Naive thymus-derived CD4-positive, alpha-beta T cell (primary cell): Measurements from ENCODE around the gene SASH3. TPM values are rescaled to one million over a fixed set of nuclear protein-coding genes. Genes with fewer than 3 reads are reported as not detected.

Experiments
- ATAC-seq: fragments of 150-1000 bp; cut with Tn5 transposase; 2 replicates; pipeline ENCODE4 v1.10.0; 2021; ENCODE audit warnings: mild to moderate bottlenecking, moderate library complexity
- CTCF ChIA-PET: fragments of 350-600 bp; sonication (Branson Sonifier 250); formaldehyde crosslinking; loops from one replicate; lab custom pipeline; 2021; ENCODE audit warnings: antibody characterized with exemption; lab: Charles Lee
- POLR2A ChIA-PET: fragments of 350-600 bp; sonication (Branson Sonifier 250); formaldehyde crosslinking; loops from one replicate; lab custom pipeline; 2021; ENCODE audit warnings: antibody characterized with exemption, inconsistent platforms; lab: Charles Lee
- DNase-seq, 9 donors: peaks; one replicate each; pipeline versions ENCODE4 v3.0.0 to v3.0.0-alpha.2; 2020 to 2022; ENCODE audit warnings: mixed read lengths in 1 of 9
- H3K27ac ChIP-seq: one replicate; pipeline ENCODE4 v1.7.0; 2013; ENCODE audit warnings: mild to moderate bottlenecking, low read depth, low read length, moderate library complexity
- H3K27me3 ChIP-seq, 2 donors: one replicate each; pipeline ENCODE4 v1.7.0; 2013; ENCODE audit warnings: low read length in 2 of 2, mild to moderate bottlenecking in 2 of 2, moderate library complexity in 2 of 2; ENCODE audit not compliant: control insufficient read depth in 2 of 2, insufficient read depth in 2 of 2
- H3K36me3 ChIP-seq, 3 experiments: 1 replicate in 2 of 3; 2 replicates in 1 of 3; pipeline ENCODE4 v1.7.0; 2013; ENCODE audit warnings: low read length in 3 of 3, mild to moderate bottlenecking in 3 of 3, moderate library complexity in 1 of 3; ENCODE audit not compliant: insufficient read depth in 3 of 3, control insufficient read depth in 2 of 3
- H3K4me1 ChIP-seq, 2 donors: one replicate each; pipeline ENCODE4 v1.7.0; 2013; ENCODE audit warnings: low read length in 2 of 2, mild to moderate bottlenecking in 2 of 2, moderate library complexity in 1 of 2; ENCODE audit not compliant: control insufficient read depth in 2 of 2, insufficient read depth in 2 of 2
- H3K4me3 ChIP-seq: 2 replicates; pipeline ENCODE4 v1.7.0; 2013; ENCODE audit warnings: mild to moderate bottlenecking, low read length
- H3K9me3 ChIP-seq, 3 experiments: 1 replicate in 2 of 3; 2 replicates in 1 of 3; pipeline ENCODE4 v1.7.0; 2013; ENCODE audit warnings: low read length in 3 of 3; ENCODE audit not compliant: control insufficient read depth in 2 of 3
- H3K27ac Mint-ChIP-seq, 9 donors: one replicate each; pipeline ENCODE4 v1.8.0; 2020 to 2022; ENCODE audit warnings: mixed read lengths in 9 of 9, mild to moderate bottlenecking in 8 of 9, moderate library complexity in 5 of 9, inconsistent platforms in 2 of 9
- H3K27me3 Mint-ChIP-seq, 5 donors: one replicate each; pipeline ENCODE4 v1.8.0; 2021 to 2022; ENCODE audit warnings: mixed read lengths in 5 of 5, mild to moderate bottlenecking in 1 of 5
- H3K36me3 Mint-ChIP-seq, 5 donors: one replicate each; pipeline ENCODE4 v1.8.0; 2020 to 2022; ENCODE audit warnings: mixed read lengths in 5 of 5, mild to moderate bottlenecking in 3 of 5, inconsistent platforms in 1 of 5
- H3K4me1 Mint-ChIP-seq, 7 donors: one replicate each; pipeline ENCODE4 v1.8.0; 2020 to 2022; ENCODE audit warnings: mixed read lengths in 7 of 7, mild to moderate bottlenecking in 3 of 7, inconsistent platforms in 1 of 7
- H3K4me3 Mint-ChIP-seq, 10 donors: one replicate each; pipeline ENCODE4 v1.8.0; 2020 to 2022; ENCODE audit warnings: mild to moderate bottlenecking in 10 of 10, mixed read lengths in 10 of 10, moderate library complexity in 6 of 10, inconsistent platforms in 2 of 10
- H3K9me3 Mint-ChIP-seq, 11 donors: one replicate each; pipeline ENCODE4 v1.8.0; 2020 to 2022; ENCODE audit warnings: mixed read lengths in 11 of 11, mild to moderate bottlenecking in 4 of 11, inconsistent platforms in 1 of 11, moderate library complexity in 1 of 11
- intact Hi-C, 2 donors: fragments of 100-400 bp; cut with micrococcal nuclease; formaldehyde crosslinking; loops; one replicate each; pipeline ENCODE4 v1.15.1; 2023
- polyA plus RNA-seq, 2 donors: library from polyadenylated mRNA; unstranded; fragments of 300-500 nt; fragmentation: Illumina TruSeq; gene quantifications; one replicate each; pipeline ENCODE4 v1.2.3, GENCODE V29; 2021
- total RNA-seq, 6 experiments: library from RNA in 5 of 6; stranded (reverse) in 5 of 6; gene quantifications; 1 replicate in 5 of 6; 2 replicates in 1 of 6; pipeline ENCODE4 v1.2.3 and lab custom pipeline; 2021 to 2026

SASH3 gene
- total and polyA plus RNA-seq, 7 experiments from 2014 or later: 71.8 to 262 (median 156) TPM

GRCh38 chrX:129802863-129803262 lies 23.1 kb downstream of the SASH3 start:
- DNase-seq: no peak
- POLR2A ChIA-PET: no interaction called here
- no peak overlapping the region for H3K27ac ChIP-seq
- no peaks in the 10 kb centered on the region for H3K4me1 ChIP-seq
- H3K27me3 Mint-ChIP-seq: no peaks in the 10 kb centered on the region
- peaks cover 0 to 1% (median 0%) of the 10 kb centered on the region in 11 donors for H3K9me3 Mint-ChIP-seq
- H3K36me3 Mint-ChIP-seq: peaks cover 0 to 12% (median 7%) of the 10 kb centered on the region in 5 donors
- no peaks in the 10 kb centered on the region for H3K36me3 ChIP-seq
- ATAC-seq: no peak
- peaks cover 8 to 23% (median 14%) of the 10 kb centered on the region in 7 donors for H3K4me1 Mint-ChIP-seq
- CTCF ChIA-PET: no interaction called here
- intact Hi-C loops: no loop called here
- no peak overlapping the region for H3K4me3 ChIP-seq
- no peaks in the 10 kb centered on the region for H3K27me3 ChIP-seq
- H3K27ac Mint-ChIP-seq: no peak overlapping the region
- H3K4me3 Mint-ChIP-seq: no peak overlapping the region
- no peaks in the 10 kb centered on the region for H3K9me3 ChIP-seq

DNA sequence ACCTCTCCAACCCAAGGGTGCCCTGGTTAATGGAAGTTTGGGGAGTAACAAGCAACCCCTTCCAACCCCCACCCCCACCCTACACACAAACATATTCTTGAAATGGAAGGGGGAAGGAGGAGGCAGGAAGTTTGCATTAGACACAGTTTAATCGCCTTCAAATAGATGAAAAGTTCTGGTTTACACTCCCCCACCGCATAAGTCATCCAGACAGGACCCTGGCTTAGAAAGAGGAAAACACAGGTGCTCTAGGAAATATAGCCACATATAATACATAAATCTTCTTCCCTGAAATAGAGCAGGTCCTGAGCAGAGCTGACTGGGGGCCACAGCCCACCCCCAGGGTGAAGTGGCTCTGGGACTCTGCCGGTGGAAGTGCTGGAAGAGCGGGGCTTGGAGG lies 25.1 kb downstream of the SASH3 start:
- intact Hi-C loops: no loop called here
- H3K9me3 ChIP-seq: no peaks in the 10 kb centered on the region
- no peaks in the 10 kb centered on the region for H3K36me3 ChIP-seq
- no peaks in the 10 kb centered on the region for H3K4me1 ChIP-seq
- H3K4me3 ChIP-seq: no peak overlapping the region
- Mint-ChIP-seq H3K9me3 (no peaks in the 10 kb centered on the region), H3K4me1 (peaks cover 5 to 22% (median 9%) of the 10 kb centered on the region in 7 donors), H3K27me3 (no peaks in the 10 kb centered on the region), H3K36me3 (peaks cover 0 to 14% (median 5%) of the 10 kb centered on the region in 5 donors), H3K27ac (peak overlapping the region in 4 of 9 donors; percentile 6 to 31 (median 19)), H3K4me3 (peak overlapping the region in 1 of 10 donors; percentile 3)
- H3K27me3 ChIP-seq: no peaks in the 10 kb centered on the region
- ATAC-seq: no peak
- H3K27ac ChIP-seq: no peak overlapping the region
- no peak for DNase-seq
- ChIA-PET POLR2A (no interaction called here), CTCF (no interaction called here)

GRCh38 chrX:129808158-129808828 lies 28.5 kb downstream of the SASH3 start:
- Histone ChIP-seq H3K4me1 (no peaks in the 10 kb centered on the region), H3K9me3 (no peaks in the 10 kb centered on the region), H3K4me3 (no peak overlapping the region), H3K27me3 (no peaks in the 10 kb centered on the region), H3K36me3 (no peaks in the 10 kb centered on the region), H3K27ac (no peak overlapping the region)
- Mint-ChIP-seq H3K4me1 (peaks cover 3 to 16% (median 7%) of the 10 kb centered on the region in 7 donors), H3K36me3 (peaks cover 0 to 24% (median 18%) of the 10 kb centered on the region in 5 donors), H3K9me3 (no peaks in the 10 kb centered on the region), H3K27ac (no peak overlapping the region), H3K4me3 (no peak overlapping the region), H3K27me3 (no peaks in the 10 kb centered on the region)
- DNase-seq: no peak
- CTCF ChIA-PET: interaction anchor here (0.7 to 0.8 kb wide), 2 partner anchors 8 to 147 kb away, joined by 3 read pairs; no protein-coding TSS in a partner anchor
- no peak for ATAC-seq
- intact Hi-C loops: no loop called here
- POLR2A ChIA-PET: no interaction called here

DNA sequence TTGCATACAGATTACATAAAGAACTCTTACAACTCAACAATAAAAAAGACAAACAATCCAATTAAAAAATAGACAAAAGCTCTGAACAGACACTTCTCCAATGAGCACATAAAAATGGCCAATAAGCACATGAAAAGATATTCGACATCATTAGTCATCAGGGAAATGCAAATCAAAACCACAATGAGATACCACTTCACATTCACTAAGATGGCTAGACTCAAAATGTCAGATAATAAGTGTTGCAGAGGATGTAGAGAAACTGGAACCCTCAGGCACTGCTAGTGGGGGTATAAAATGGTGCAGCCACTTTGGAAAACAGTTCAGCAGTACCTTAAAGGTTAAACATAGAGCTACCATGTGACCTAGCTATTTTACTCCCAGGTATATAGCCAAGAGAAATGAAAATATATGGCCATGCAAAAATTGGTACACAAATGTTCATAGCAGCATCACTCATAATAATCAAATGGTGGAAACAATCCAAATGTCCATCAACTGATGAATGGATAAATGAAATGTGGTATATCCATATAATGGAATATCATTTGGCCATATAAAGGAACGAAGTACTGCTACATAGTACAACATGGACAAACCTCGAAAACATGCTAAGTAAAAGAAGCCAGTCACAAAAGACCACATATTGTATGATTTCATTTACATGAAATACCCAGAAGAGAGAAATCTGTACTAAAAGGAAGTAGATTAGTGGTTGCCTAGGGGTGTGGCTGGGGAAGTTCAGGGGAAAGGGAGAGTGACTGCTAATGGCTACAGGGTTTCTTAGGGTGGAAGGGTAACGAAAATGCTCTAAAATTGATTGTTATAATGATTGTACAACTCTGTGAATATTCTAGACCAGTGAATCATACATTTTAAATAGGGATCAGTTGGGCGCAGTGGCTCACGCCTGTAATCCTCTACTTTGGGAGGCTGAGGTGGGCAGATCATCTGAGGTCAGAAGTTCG lies 29.4 kb downstream of the SASH3 start:
- H3K9me3 ChIP-seq: no peaks in the 10 kb centered on the region
- POLR2A ChIA-PET: no interaction called here
- no peaks in the 10 kb centered on the region for H3K36me3 ChIP-seq
- intact Hi-C loops: no loop called here
- no peak overlapping the region for H3K4me3 ChIP-seq
- peak overlapping the region in 1 of 9 donors; percentile 60 for H3K27ac Mint-ChIP-seq
- ATAC-seq: peak; percentile 51
- H3K4me1 ChIP-seq: no peaks in the 10 kb centered on the region
- no peak for DNase-seq
- no peaks in the 10 kb centered on the region for H3K27me3 Mint-ChIP-seq
- CTCF ChIA-PET: interaction anchor here (0.8 kb wide), 1 partner anchor 9 kb away, joined by 3 read pairs; no protein-coding TSS in a partner anchor
- no peaks in the 10 kb centered on the region for H3K9me3 Mint-ChIP-seq
- no peak overlapping the region for H3K27ac ChIP-seq
- no peaks in the 10 kb centered on the region for H3K27me3 ChIP-seq
- peaks cover 0 to 26% (median 18%) of the 10 kb centered on the region in 5 donors for H3K36me3 Mint-ChIP-seq
- no peak overlapping the region for H3K4me3 Mint-ChIP-seq
- H3K4me1 Mint-ChIP-seq: peaks cover 3 to 16% (median 7%) of the 10 kb centered on the region in 7 donors

DNA sequence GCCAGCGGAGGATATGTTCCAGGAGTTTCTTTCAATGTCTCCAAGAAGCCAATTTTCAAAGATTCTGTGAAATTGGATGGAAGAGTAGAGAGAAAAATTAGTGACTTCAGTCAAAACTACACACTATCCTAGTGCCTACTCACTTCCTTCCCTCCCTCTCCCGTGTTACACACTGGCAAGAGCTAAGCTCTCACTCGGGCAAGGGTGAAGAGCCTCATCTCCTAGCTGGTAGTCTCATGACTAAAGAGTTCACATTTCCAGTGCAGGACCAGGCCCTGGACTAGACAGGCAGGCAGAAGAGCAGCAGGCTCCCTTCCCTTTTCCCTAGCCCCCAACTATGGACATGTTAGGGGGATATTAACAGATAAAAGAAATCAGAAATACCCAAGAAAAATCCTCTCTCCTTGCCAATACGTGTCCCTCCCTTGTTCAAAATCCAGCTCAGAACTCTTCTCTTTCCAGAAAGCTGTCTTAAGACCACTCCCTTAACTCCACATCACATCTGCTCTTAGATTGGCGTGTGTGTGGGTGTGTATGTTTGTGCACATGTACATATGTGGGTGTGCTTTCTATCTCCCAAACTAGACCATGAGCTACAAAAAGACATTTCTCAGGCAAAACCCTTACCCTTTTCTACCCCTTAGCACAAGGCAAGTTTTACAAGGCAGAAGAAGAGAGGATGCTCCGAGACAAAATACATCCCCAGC lies 34.1 kb downstream of the SASH3 start:
- H3K4me1 ChIP-seq: no peaks in the 10 kb centered on the region
- no peaks in the 10 kb centered on the region for H3K36me3 ChIP-seq
- H3K4me1 Mint-ChIP-seq: peaks cover 0 to 8% (median 5%) of the 10 kb centered on the region in 7 donors
- peaks cover 0 to 23% (median 18%) of the 10 kb centered on the region in 5 donors for H3K36me3 Mint-ChIP-seq
- H3K4me3 Mint-ChIP-seq: no peak overlapping the region
- ATAC-seq (no peak), DNase-seq (no peak)
- no peak overlapping the region for H3K4me3 ChIP-seq
- ChIA-PET CTCF (interaction anchor here (0.8 kb wide), 1 partner anchor 9 kb away, joined by 4 read pairs; no protein-coding TSS in a partner anchor), POLR2A (no interaction called here)
- H3K9me3 Mint-ChIP-seq: no peaks in the 10 kb centered on the region
- intact Hi-C loops: no loop called here
- H3K9me3 ChIP-seq: no peaks in the 10 kb centered on the region
- H3K27me3 ChIP-seq: no peaks in the 10 kb centered on the region
- H3K27me3 Mint-ChIP-seq: no peaks in the 10 kb centered on the region
- no peak overlapping the region for H3K27ac Mint-ChIP-seq
- no peak overlapping the region for H3K27ac ChIP-seq

- Mint-ChIP-seq H3K4me3 (no peak overlapping the region), H3K27me3 (no peaks in the 10 kb centered on the region), H3K9me3 (no peaks in the 10 kb centered on the region), H3K27ac (no peak overlapping the region), H3K4me1 (peaks cover 0 to 6% (median 3%) of the 10 kb centered on the region in 7 donors), H3K36me3 (peaks cover 0 to 9% (median 4%) of the 10 kb centered on the region in 5 donors)
- H3K27ac ChIP-seq: no peak overlapping the region
- DNase-seq (no peak), ATAC-seq (no peak)
- H3K27me3 ChIP-seq: no peaks in the 10 kb centered on the region
- H3K4me1 ChIP-seq: no peaks in the 10 kb centered on the region
- ChIA-PET POLR2A (no interaction called here), CTCF (interaction anchor here (1.0 kb wide), 1 partner anchor 211 kb away, joined by 3 read pairs; no protein-coding TSS in a partner anchor)
- no peaks in the 10 kb centered on the region for H3K9me3 ChIP-seq
- no peak overlapping the region for H3K4me3 ChIP-seq
- H3K36me3 ChIP-seq: no peaks in the 10 kb centered on the region
- intact Hi-C loops: no loop called here
Observed at GRCh38 chrX:129818123-129818522, 38.4 kb downstream of the SASH3 start.
